Activated CD8-positive, alpha-beta memory T cell treated with anti-CD3 and anti-CD28 coated beads, Interleukin-2, amount 10 ng/mL, durations not matched to agents 7 days and 5 days (primary cell): Measurements from ENCODE around the gene BTN3A1. TPM values are rescaled to one million over a fixed set of nuclear protein-coding genes. Genes with fewer than 3 reads are reported as not detected.
A peak's percentile ranks its signal among the peaks of the same experiment; 100 is the strongest.
"Not testable (repeated sequence)": the region's sequence is repeated elsewhere in the genome, so short reads cannot be mapped to it uniquely, and the experiment has no call there.

Experiments used
- ATAC-seq: fragments of 150-1000 bp; cut with Tn5 transposase; one replicate; pipeline ENCODE4 v1.10.0; 2021; ENCODE audit warnings: moderate library complexity
- CTCF ChIA-PET: fragments of 350-600 bp; sonication (Branson Sonifier 250); formaldehyde crosslinking; loops from one replicate; lab custom pipeline; 2021; ENCODE audit warnings: antibody characterized with exemption; lab: Charles Lee
- DNase-seq: peaks from one replicate; pipeline ENCODE4 v3.0.0-alpha.2; 2020
- H3K27ac Mint-ChIP-seq: one replicate; pipeline ENCODE4 v1.8.0; 2021; ENCODE audit warnings: mild to moderate bottlenecking, mixed read lengths
- H3K27me3 Mint-ChIP-seq: one replicate; pipeline ENCODE4 v1.8.0; 2021; ENCODE audit warnings: mixed read lengths
- H3K36me3 Mint-ChIP-seq: one replicate; pipeline ENCODE4 v1.8.0; 2021; ENCODE audit warnings: mild to moderate bottlenecking, mixed read lengths
- H3K4me1 Mint-ChIP-seq: one replicate; pipeline ENCODE4 v1.8.0; 2021; ENCODE audit warnings: mixed read lengths
- H3K4me3 Mint-ChIP-seq: one replicate; pipeline ENCODE4 v1.8.0; 2021; ENCODE audit warnings: mild to moderate bottlenecking, moderate library complexity, mixed read lengths
- H3K9me3 Mint-ChIP-seq: one replicate; pipeline ENCODE4 v1.8.0; 2022; ENCODE audit warnings: low read depth, mixed read lengths
- total RNA-seq, 2 experiments: library from RNA; stranded (reverse); gene quantifications; one replicate each; pipeline ENCODE4 v1.2.3, GENCODE V29; 2021

BTN3A1 gene
- total RNA-seq, 2 experiments from 2014 or later = 47.6 to 64.7 TPM

- H3K27me3 Mint-ChIP-seq = no peaks in the 10 kb centered on the region
- ATAC-seq (no peak), DNase-seq (no peak)
- H3K4me3 Mint-ChIP-seq = peak overlapping the region; percentile 55
- H3K36me3 Mint-ChIP-seq = peaks cover 42% of the 10 kb centered on the region
- H3K9me3 Mint-ChIP-seq = no peaks in the 10 kb centered on the region
- H3K27ac Mint-ChIP-seq = peak overlapping the region; percentile 21
- peaks cover 53% of the 10 kb centered on the region for H3K4me1 Mint-ChIP-seq
- CTCF ChIA-PET = no interaction called here
These were observed 57.1 kb downstream of the BTN3A1 start for GRCh38 chr6:26459023-26459810.

GRCh38 chr6:26461353-26461752 is 59.3 kb downstream of the BTN3A1 start:
- Mint-ChIP-seq H3K36me3 (peaks cover 60% of the 10 kb centered on the region), H3K4me1 (peaks cover 61% of the 10 kb centered on the region)
- H3K4me3 Mint-ChIP-seq, H3K9me3 Mint-ChIP-seq, H3K27ac Mint-ChIP-seq, ATAC-seq, CTCF ChIA-PET, H3K27me3 Mint-ChIP-seq, DNase-seq: not testable (repeated sequence)

DNA sequence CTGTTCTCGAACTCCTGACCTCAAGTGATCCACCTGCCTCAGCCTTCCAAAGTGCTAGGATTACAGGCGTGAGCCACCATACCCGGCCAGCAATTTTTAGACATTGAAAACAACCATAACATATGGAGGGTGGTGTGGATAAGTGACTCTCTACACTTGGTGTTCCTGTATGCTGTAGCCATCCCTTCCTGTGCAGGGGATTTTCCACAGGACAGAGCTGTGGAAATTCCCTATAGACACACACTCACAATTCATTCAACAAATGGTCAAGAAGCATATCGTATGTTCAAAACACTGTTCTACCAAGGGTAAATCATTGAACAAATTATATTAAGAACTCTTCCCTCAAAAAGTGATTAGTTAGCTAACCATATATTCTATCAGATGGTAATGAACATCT is 61.9 kb downstream of the BTN3A1 start:
- ATAC-seq (no peak), DNase-seq (no peak)
- no peaks in the 10 kb centered on the region for H3K27me3 Mint-ChIP-seq
- peak overlapping the region; percentile 50 for H3K27ac Mint-ChIP-seq
- H3K36me3 Mint-ChIP-seq = peaks cover 83% of the 10 kb centered on the region
- H3K9me3 Mint-ChIP-seq = no peaks in the 10 kb centered on the region
- no peak overlapping the region for H3K4me3 Mint-ChIP-seq
- CTCF ChIA-PET = no interaction called here
- peaks cover 45% of the 10 kb centered on the region for H3K4me1 Mint-ChIP-seq

GRCh38 chr6:26464416-26465131 is 62.5 kb downstream of the BTN3A1 start:
- CTCF ChIA-PET = no interaction called here
- H3K27ac Mint-ChIP-seq = peak overlapping the region; percentile 50
- H3K4me3 Mint-ChIP-seq = no peak overlapping the region
- peaks cover 39% of the 10 kb centered on the region for H3K4me1 Mint-ChIP-seq
- peaks cover 83% of the 10 kb centered on the region for H3K36me3 Mint-ChIP-seq
- no peaks in the 10 kb centered on the region for H3K9me3 Mint-ChIP-seq
- DNase-seq (no peak), ATAC-seq (no peak)
- no peaks in the 10 kb centered on the region for H3K27me3 Mint-ChIP-seq

Other genes with a start within 250 kb of the BTN3A1 start
- 10 to 100 TPM; 57.4 to 60.1 TPM for gene BTN3A2, start 37.1 kb upstream of the BTN3A1 start, total RNA-seq
- gene BTN2A2, start 19.2 kb upstream of the BTN3A1 start, total RNA-seq = 10 to 100 TPM; 24.8 to 26.7 TPM
- 10 to 100 TPM; 50.1 to 63.9 TPM for gene BTN3A3, start 38.2 kb downstream of the BTN3A1 start, total RNA-seq
- gene BTN2A1, start 55.7 kb downstream of the BTN3A1 start, total RNA-seq = 10 to 100 TPM; 25.1 to 26.5 TPM
- not detected for gene BTN1A1, start 98.0 kb downstream of the BTN3A1 start, total RNA-seq
- 10 to 100 TPM; 75.6 to 78.4 TPM for gene HMGN4, start 136.1 kb downstream of the BTN3A1 start, total RNA-seq
- gene ABT1, start 194.7 kb downstream of the BTN3A1 start, total RNA-seq = 10 to 100 TPM; 23.4 to 30.0 TPM